T-helper 22 cell (primary cell): Measurements from ENCODE around the gene CCNK.

ENCODE experiments used
- DNase-seq: peaks from one replicate; pipeline ENCODE4 v3.0.0-alpha.2; 2020; ENCODE audit warnings: low read depth

The CCNK gene

GRCh38 chr14:99466758-99467157 lies 14.5 kb upstream of the CCNK start:
- DNase-seq: no peak

- no peak for DNase-seq
Measured at GRCh38 chr14:99467336-99468078, 13.7 kb upstream of the CCNK start.

DNA sequence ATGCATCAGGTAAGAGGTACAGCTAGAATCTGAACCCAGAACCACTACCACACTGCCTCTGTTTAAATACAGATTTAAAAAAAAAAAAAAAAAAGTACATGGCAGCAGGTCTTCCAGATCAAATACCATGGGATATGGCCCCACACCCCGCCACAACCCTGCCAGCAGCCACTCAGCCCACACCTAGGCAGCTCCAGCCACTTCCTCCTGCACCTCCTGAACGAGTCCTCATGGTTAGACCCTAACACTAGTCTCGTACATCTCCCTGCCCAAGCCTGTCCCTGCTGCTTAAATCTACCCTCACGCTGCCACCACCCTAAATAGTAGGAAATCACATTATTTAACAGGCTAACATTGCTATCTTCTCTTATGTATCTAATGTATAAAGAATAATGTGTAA lies 13.1 kb upstream of the CCNK start:
- no peak for DNase-seq

DNA sequence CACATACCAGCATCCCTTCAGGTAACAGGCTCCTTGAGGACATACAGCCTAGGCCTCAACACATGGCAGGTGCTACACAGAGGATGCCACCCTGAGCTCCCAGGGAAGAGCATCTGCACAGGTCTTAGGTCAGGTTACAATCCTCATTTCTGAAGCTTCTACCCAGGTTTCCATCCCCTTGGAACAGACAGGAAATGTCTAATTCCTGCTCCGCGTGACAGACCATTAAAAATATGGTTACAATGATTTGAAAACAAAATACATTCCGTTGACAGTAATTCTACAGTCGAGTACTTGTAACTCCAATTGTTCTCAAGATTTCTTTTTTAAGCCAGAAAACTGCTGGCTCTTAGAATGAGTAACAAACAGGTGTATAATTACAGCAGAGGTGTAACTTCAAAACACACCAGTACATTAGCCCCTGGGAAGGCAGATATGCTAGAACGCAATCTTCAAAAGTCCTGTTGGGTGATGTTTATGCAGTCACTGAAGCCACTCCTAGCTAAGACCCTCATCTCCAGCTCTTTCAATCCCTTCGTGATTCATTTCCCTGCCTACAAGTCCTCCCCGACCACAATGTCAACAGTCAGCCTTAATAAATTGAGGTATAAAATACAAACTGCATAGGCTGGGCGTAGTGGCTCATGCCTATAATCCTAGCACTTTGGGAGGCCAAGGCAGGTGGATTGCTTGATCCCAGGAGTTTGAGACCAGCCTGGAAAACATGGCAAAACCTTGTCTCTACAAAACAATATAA lies 12.2 kb upstream of the CCNK start:
- no peak for DNase-seq

DNA sequence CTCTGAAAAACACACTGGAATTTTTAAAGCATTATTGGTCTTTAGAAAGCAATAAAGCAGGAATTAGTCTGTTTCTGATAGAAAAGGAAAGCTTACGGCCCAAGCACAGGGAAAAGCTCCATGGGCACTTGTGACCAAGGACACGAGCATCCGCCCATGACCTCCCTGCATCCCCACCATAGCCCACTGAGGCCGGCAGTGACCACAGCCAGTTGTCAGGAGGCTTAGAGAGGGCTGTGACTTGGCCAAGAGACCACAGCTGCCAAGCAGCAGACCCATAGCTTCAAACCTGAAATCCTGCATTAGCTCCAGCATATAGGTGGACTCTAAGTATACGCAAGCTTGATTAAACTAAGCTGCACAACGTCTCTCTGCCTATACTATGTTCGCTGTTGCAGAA lies 9.5 kb upstream of the CCNK start:
- no peak for DNase-seq

GRCh38 chr14:99472937-99473336 lies 8.3 kb upstream of the CCNK start:
- no peak for DNase-seq

DNA sequence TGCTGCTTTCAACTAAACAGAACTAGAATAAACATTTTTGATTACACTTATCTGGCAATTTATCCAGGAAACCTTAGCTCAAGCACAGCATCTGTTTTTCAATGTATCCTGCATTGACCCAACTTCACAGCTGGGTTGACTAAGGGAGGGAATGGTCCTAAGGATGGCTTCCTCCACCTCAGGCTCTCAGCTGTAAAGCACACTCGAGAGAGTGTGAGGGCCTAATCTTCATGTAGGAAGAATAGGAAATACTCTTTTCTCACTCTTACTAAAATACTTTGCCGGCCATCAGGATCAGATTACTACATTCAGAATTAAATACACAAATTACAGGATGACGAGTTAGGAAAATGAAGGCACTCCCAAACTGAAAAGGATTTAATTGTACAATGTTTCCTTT lies 7.8 kb upstream of the CCNK start:
- no peak for DNase-seq

DNA sequence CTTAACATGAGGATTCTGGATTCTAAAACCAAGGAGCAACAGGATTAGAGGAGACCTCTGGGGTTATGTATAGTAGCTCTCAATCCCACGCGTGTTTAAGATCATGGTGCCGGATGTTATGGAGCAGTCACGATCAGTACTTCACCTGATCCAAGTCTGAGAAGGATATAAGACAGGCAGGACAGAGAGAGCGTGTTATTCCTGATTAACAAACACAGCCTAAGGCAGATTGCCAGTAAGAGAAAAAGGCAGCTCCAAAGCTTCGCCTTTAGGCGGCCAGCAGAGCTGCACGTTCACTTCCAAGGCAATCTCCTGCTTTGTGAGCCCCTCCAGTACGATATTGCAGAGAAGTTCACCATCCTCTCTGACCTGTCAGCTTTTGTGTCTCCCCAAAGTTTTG lies 6.0 kb upstream of the CCNK start:
- DNase-seq: no peak

DNA sequence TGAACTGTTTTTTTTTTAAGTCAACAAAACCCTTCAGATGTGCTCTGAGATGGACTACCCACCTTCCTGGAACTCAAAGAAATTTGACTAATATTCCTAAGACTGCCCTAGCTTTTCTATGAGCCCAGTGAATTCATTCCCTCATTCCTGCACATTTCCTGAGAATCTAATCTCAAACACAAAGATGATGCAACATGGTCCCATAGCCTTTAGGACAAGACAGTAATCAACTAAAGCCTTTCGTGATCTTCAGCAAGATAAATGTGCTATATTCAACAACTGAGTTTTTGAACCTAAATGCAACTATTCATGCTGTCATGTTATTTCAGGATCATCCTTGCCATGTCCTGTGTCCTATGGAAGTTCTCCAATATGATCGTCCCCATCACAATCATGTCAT lies 5.5 kb upstream of the CCNK start:
- DNase-seq: no peak

DNA sequence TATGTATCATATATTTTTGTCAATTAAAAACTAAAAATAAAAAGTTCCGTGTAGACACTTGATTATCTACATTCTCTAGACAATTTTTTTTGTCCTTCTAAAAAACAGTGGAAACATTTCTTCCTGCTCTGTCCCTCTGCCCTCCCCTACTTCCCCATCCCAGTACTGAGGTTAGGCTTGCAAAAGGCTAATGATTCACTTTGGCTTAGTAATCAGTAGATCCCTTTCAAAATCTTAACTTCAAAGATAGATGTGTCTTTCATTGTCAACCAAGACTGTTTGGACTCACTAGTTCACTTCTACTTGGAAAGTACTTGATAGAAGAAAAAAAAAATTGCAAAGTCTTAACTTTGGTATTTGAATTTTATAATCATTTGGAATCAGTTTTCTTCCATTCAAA lies 4.3 kb upstream of the CCNK start:
- DNase-seq: no peak

GRCh38 chr14:99478128-99478527 lies 3.1 kb upstream of the CCNK start:
- no peak for DNase-seq

DNA sequence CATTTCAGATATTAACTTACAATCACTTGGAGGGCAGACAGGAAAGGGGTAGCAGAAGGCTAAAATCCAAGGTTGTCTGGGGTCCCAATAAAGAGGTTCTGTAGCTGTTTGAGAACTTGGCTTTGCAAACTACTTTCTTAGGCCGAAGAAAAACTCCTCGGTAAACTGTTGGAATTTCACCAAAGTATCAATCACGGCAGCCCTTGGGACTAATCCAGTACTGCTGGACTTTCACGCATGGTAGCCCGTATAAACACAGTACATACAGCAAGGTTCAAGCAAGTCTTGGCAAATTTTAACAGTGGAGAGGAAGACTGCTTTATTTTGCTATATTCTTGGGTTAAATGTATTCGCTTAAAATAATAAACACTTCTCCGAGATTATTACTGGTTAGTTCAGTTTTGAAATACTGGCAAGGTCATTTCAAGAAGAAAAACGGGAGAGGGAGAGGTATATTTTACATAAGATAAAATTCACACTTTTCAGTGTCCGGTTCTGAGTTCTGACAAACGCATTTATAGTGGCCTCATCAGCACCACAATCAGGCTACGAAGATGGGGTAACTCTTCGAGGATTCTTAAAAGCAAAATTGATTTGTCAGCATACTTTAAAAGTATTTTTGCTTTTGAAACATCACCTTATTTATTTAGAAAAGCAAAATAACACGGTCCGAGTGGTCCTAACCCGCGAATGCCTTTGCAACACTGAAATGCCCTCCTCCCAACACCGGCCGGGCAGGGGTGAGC lies 1.9 kb upstream of the CCNK start:
- DNase-seq: no peak

DNA sequence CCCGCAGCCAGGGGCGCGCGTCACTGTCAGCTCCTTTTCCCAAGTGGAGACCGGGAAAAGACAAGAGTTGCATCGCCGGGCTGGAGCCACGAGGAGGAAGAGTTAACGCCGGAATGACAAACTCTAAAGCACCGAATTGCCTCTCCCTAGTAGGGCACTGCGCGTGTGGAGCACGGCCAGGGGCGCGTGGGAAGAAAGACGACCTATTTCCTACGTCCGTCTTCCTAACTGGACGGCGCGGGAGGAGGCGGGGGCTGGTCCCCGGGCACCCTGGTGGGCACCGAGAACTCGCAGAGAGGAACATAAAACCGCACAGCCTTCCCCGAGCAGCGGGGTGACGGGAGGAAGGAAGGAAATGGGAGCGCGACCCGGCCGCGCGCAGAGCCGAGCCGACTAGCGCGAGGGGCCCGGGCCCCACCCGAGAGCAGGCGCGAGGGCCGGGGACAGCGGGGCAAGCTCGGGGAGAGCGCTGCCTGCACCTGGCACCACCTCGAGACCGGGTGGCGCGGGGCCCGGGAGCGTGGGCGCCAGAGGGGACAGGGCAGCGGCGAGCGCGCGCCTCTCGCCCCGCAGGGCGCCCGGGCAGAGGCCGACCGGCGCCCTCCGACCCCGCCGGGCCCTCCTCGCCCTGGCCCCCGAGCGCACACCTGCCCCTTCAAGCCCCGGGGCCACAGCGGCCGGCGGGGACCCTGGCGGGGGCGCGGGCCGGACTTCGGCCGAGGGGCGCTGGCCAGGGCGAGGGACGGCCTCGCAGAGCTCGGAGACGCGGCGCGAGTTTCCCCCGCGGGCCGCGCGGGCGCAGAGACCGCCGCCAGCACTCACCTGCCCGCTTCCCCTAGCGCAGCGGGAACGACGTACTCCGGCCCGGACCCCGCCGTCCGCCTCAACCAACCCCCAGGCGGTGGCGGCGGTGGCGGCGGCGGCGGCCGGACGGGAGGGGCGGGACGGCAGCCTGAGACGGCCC lies 1.0 kb upstream of the CCNK start, which contains the start of gene SETD3:
TSS of gene SETD3 (minus strand) at position 954 of the 964 bp plus-strand sequence. CDS start 15,054 bp downstream, outside the sequence.
- DNase-seq: peak; percentile 11

GRCh38 chr14:99481745-99482099 lies 513 bp downstream of the CCNK start:
- DNase-seq: peak; percentile 4

- no peak for DNase-seq
Measured at GRCh38 chr14:99484106-99484505, 2.9 kb downstream of the CCNK start.

GRCh38 chr14:99497341-99497740 lies 16.1 kb downstream of the CCNK start:
- no peak for DNase-seq

DNA sequence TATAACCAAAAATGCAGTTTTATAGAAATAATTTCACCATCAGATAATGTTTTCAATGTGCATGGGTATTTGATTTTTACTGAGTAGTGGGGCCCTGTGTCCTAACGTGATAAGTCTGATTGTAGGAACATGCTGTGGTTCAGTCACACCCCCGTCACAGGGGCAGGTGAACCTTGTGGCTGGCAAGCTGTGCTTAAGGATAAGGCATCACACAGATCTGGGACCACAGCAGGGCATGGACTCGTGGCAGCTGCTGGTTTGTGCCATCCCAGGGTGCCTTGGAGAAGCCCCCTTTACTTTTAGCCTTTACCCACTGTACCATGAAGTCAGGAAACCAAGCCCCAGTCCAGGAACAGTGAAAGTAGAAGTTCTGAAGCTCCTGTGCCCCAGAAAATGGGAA lies 16.7 kb downstream of the CCNK start:
- no peak for DNase-seq

- DNase-seq: no peak
Measured at GRCh38 chr14:99502989-99503421, 21.8 kb downstream of the CCNK start.

DNA sequence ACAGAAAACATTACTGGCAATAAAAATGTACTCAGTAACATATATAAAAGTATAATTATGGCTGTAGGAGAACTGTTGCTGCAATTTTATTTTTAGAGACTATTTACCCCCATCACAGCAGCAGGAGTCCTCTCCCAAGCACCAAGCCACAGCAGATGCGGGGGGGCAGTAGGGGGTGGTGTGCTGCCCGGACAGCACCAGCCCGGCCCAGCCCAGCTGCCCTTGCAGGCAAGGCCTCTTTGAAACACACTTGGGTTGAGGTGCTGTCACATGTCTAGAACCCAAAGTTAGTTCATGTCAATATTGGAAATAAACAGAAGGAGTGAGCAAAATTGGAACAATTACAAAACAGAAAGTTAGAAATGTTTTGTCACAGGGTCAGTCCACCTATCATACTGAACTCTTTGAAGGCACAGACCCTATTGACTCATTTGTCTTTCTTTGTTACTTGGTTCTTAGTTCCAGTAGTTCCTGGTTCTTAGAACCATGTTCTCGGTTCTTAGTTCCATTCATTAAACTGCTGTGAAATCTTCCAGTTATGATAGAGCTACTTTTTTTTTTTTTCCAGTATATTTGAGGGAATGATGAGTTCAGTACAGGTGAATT lies 22.7 kb downstream of the CCNK start:
- DNase-seq: no peak

DNA sequence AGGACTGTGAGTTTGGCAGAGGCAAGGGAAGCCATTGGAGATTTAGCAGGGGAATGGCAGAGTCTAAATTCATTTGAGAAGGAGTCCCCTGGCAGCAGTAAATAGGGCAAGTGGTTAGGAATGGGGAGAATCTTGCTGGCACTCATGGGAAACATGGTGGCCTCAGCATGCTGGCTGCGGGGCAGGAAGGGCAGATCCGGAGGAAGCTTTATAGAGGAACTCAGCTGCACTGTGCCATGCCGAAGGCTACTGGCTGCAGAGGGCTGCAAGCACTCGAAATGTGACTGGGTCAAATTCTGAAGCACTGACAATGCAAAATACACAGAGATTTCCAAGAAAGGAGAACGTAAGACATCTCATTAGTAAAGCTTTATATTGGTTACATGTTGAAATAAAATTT lies 23.9 kb downstream of the CCNK start:
- DNase-seq: no peak

DNA sequence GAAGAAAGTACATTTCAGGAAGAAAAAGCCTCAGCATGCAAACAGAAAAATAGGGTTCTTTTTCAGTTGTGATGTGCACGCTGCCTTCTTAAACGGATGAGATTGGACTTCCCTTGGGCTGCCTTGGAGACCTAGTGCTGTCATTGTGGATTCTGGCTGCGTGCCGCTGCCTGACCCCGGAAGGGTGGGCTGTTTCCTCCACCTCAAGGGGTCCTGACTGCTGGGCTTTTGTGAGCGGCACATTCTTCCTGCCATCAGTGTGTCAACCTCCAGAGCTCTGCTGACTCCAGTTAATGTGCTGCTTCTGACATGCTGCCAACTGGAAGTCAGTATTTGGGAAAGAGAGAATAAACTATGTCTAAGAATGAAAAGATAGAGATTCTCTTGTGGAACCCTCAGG lies 25.1 kb downstream of the CCNK start:
- DNase-seq: no peak
